Lower leg skin (tissue), 3 donors: Measurements from ENCODE around the gene SPRED3.

Source experiments
- CTCF ChIP-seq, 3 donors: fragments of 450-650 bp; IDR thresholded peaks; one replicate each; pipeline ENCODE4 v1.5.1; 2016; ENCODE audit warnings: antibody characterized with exemption in 3 of 3, mild to moderate bottlenecking in 3 of 3, moderate library complexity in 2 of 3
- POLR2A ChIP-seq, 2 donors: fragments of 450-650 bp; IDR thresholded peaks; one replicate each; pipeline ENCODE4 v1.6.1; 2016 to 2017; ENCODE audit warnings: antibody characterized with exemption in 2 of 2, mild to moderate bottlenecking in 1 of 2, moderate library complexity in 1 of 2

GRCh38 chr19:38383184-38383583 is 5.3 kb upstream of the SPRED3 start:
- TF ChIP-seq POLR2A (IDR thresholded peaks at IDR 0.05) (no peak), CTCF (IDR thresholded peaks at IDR 0.05) (no peak)
